Keratinocyte (primary cell): Measurements from ENCODE around the gene MAP3K5. TPM values are rescaled to one million over a fixed set of nuclear protein-coding genes. Genes with fewer than 3 reads are reported as not detected.

Experiments used
- DNase-seq: peaks from one replicate; pipeline ENCODE4 v3.0.0-alpha.2; 2011; ENCODE audit warnings: low read depth, missing footprints, low spot score
- FAIRE-seq: peaks from 2 replicates; lab custom pipeline; 2011; peaks lifted over from hg19 to GRCh38; lab: Jason Lieb, UNC
- H2AFZ ChIP-seq: 2 replicates; pipeline ENCODE4 v1.6.0; 2012; ENCODE audit warnings: low read length, control low read depth, inconsistent platforms; ENCODE audit not compliant: control insufficient read depth
- H3K27ac ChIP-seq: 2 replicates; pipeline ENCODE4 v1.5.1; 2011; ENCODE audit warnings: low read length; ENCODE audit not compliant: control insufficient read depth, insufficient read depth
- H3K27me3 ChIP-seq: 3 replicates; pipeline ENCODE4 v1.6.0; 2011; ENCODE audit warnings: low read length; ENCODE audit not compliant: control insufficient read depth, insufficient read depth; ENCODE audit errors: extremely low read depth
- H3K36me3 ChIP-seq, 2 experiments: 2 replicates in 1 of 2; 3 replicates in 1 of 2; pipeline ENCODE4 v1.5.1; 2011; ENCODE audit warnings: low read length in 2 of 2, mild to moderate bottlenecking in 1 of 2; ENCODE audit not compliant: control insufficient read depth in 2 of 2, insufficient read depth in 2 of 2; ENCODE audit errors: extremely low read depth in 1 of 2
- H3K4me1 ChIP-seq: 3 replicates; pipeline ENCODE4 v1.5.1; 2011; ENCODE audit warnings: low read length; ENCODE audit not compliant: control insufficient read depth, insufficient read depth; ENCODE audit errors: extremely low read depth
- H3K4me2 ChIP-seq: 3 replicates; pipeline ENCODE4 v1.6.0; 2011; ENCODE audit warnings: low read depth, low read length; ENCODE audit not compliant: control insufficient read depth, insufficient read depth; ENCODE audit errors: extremely low read depth
- H3K4me3 ChIP-seq, 3 experiments: fragments of 200-600 bp in 1 of 3; sonication (generic) in 1 of 3; 2 replicates in 2 of 3; 3 replicates in 1 of 3; pipeline ENCODE4 v1.5.1; 2011 to 2016; ENCODE audit warnings: low read length in 3 of 3, mild to moderate bottlenecking in 3 of 3, control low read depth in 2 of 3, inconsistent platforms in 1 of 3, low read depth in 1 of 3, mixed read lengths in 1 of 3, mixed run types in 1 of 3, moderate library complexity in 1 of 3; ENCODE audit not compliant: control insufficient read depth in 2 of 3, insufficient read depth in 2 of 3; ENCODE audit errors: extremely low read depth in 1 of 3
- H3K79me2 ChIP-seq: 2 replicates; pipeline ENCODE4 v1.6.0; 2012; ENCODE audit warnings: low read length; ENCODE audit not compliant: control insufficient read depth, insufficient read depth
- H3K9ac ChIP-seq: 3 replicates; pipeline ENCODE4 v1.6.0; 2011; ENCODE audit warnings: low read length; ENCODE audit not compliant: control insufficient read depth, insufficient read depth; ENCODE audit errors: extremely low read depth
- H3K9me1 ChIP-seq: 3 replicates; pipeline ENCODE4 v1.6.0; 2011; ENCODE audit warnings: low read length; ENCODE audit not compliant: control insufficient read depth, insufficient read depth; ENCODE audit errors: extremely low read depth
- H3K9me3 ChIP-seq: 2 replicates; pipeline ENCODE4 v1.5.1; 2012; ENCODE audit warnings: low read depth, low read length; ENCODE audit not compliant: control insufficient read depth
- H4K20me1 ChIP-seq: 3 replicates; pipeline ENCODE4 v1.6.0; 2011; ENCODE audit warnings: low read length; ENCODE audit not compliant: control insufficient read depth, insufficient read depth; ENCODE audit errors: extremely low read depth
- EZH2 ChIP-seq: IDR thresholded peaks from one replicate; pipeline ENCODE4 v1.6.1; 2012; ENCODE audit warnings: inconsistent platforms, mild to moderate bottlenecking, low read length, moderate library complexity
- dilution Hi-C: fragments of 300-500 bp; cut with MboI; formaldehyde crosslinking; loops from one replicate; pipeline ENCODE4 v1.7.0; 2020; ENCODE audit warnings: low sequenced_read_pairs; ENCODE audit not compliant: extremely low pct_ligation_motif_present
- polyA plus RNA-seq, 5 experiments: library from polyadenylated mRNA; depleted of rRNA in 3 of 5; stranded (reverse) in 3 of 5; stranded (forward) in 1 of 5; unstranded in 1 of 5; fragments of >200 nt; gene quantifications; 1 replicate in 1 of 5; 2 replicates in 3 of 5; 3 replicates in 1 of 5; pipeline versions ENCODE4 v1.2.1 to v1.2.3, GENCODE V29; 2011 to 2012; ENCODE audit warnings: missing spikeins in 2 of 5, low read depth in 1 of 5, low replicate concordance in 1 of 5
- TF ChIP-seq, protein P1 (sequence below), 3 experiments: IDR thresholded peaks in 1 of 3; conservative IDR thresholded peaks in 1 of 3; optimal IDR thresholded peaks in 1 of 3; 2 replicates in 2 of 3; 3 replicates in 1 of 3; pipeline versions ENCODE3 to v1.5.1; 2011; ENCODE audit warnings: low read length in 3 of 3, mild to moderate bottlenecking in 3 of 3, moderate library complexity in 2 of 3, control low read depth in 1 of 3, inconsistent platforms in 1 of 3; ENCODE audit not compliant: insufficient read depth in 2 of 3; ENCODE audit errors: extremely low read depth in 1 of 3

Gene MAP3K5
- polyA plus RNA-seq, 1 donor (not counting 4 experiments of a cell fraction or from before 2014, with no cell fraction given) = 3.4 TPM

DNA sequence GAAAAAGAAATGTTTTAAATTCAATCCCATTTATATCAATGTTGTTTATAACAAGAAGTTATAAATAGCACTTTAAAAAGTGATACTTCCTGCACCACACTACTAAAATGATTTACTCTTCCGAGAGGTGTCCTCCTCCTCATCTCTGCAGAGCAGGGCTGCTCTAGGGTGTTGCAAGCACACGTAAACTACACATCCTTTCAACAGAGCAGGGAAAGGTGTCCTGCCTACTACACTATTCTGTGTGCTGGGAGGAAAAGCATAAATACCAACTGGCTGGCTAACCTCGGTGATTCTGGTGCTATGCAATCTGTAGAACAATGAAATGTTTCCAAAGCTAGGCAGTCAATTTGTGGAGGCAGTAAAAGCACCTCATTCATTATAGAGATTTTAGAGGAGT, 152.6 kb downstream of the MAP3K5 start:
- Histone ChIP-seq H3K4me3 (no peak overlapping the region), H3K36me3 (peaks cover 0 to 2% of the 10 kb centered on the region in 2 experiments), H3K9ac (no peak overlapping the region), H4K20me1 (no peaks in the 10 kb centered on the region), H3K9me1 (no peaks in the 10 kb centered on the region), H3K79me2 (no peaks in the 10 kb centered on the region), H3K4me2 (no peak overlapping the region), H3K27me3 (no peaks in the 10 kb centered on the region), H2AFZ (no peak overlapping the region), H3K9me3 (no peaks in the 10 kb centered on the region), H3K27ac (no peak overlapping the region), H3K4me1 (peaks cover 7% of the 10 kb centered on the region)
- no peak for DNase-seq
- TF ChIP-seq, protein P1, sequence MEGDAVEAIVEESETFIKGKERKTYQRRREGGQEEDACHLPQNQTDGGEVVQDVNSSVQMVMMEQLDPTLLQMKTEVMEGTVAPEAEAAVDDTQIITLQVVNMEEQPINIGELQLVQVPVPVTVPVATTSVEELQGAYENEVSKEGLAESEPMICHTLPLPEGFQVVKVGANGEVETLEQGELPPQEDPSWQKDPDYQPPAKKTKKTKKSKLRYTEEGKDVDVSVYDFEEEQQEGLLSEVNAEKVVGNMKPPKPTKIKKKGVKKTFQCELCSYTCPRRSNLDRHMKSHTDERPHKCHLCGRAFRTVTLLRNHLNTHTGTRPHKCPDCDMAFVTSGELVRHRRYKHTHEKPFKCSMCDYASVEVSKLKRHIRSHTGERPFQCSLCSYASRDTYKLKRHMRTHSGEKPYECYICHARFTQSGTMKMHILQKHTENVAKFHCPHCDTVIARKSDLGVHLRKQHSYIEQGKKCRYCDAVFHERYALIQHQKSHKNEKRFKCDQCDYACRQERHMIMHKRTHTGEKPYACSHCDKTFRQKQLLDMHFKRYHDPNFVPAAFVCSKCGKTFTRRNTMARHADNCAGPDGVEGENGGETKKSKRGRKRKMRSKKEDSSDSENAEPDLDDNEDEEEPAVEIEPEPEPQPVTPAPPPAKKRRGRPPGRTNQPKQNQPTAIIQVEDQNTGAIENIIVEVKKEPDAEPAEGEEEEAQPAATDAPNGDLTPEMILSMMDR (optimal IDR thresholded peaks at IDR 0.05 in 1 of 3, IDR thresholded peaks at IDR 0.05 in 1 of 3, conservative IDR thresholded peaks at IDR 0.05 in 1 of 3; ENCODE audit: extremely low read depth in 1 of 3, insufficient read depth in 2 of 3, low read length in 3 of 3) = no peak
- no peak for TF ChIP-seq EZH2
- FAIRE-seq = no peak
- dilution Hi-C loops = no loop called here

DNA sequence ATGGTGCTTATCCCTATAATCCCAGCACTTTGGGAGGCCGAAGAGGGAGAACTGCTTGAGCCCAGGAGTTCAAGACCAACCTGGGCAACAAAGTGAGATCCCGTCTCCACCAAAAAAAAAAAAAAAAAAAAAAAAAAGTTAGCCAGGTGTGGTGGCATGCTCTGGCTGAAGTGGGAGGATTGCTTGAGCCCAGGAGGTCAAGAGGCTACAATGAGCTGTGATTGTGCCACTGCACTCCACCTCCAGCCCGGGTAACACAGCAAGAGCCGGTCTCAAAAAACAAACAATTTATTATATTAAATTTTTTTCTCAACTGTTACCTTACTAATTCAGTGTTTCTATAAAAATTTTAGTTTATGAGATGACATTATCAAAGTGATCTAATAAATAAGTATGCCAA, 156.7 kb downstream of the MAP3K5 start:
- Histone ChIP-seq H3K9me1 (no peaks in the 10 kb centered on the region), H3K4me2 (no peak overlapping the region), H3K79me2 (no peaks in the 10 kb centered on the region), H2AFZ (no peak overlapping the region), H3K27ac (no peak overlapping the region), H3K9ac (no peak overlapping the region), H4K20me1 (no peaks in the 10 kb centered on the region), H3K36me3 (peaks cover 0 to 2% of the 10 kb centered on the region in 2 experiments), H3K4me3 (no peak overlapping the region), H3K4me1 (no peaks in the 10 kb centered on the region), H3K9me3 (no peaks in the 10 kb centered on the region), H3K27me3 (no peaks in the 10 kb centered on the region)
- dilution Hi-C loops = no loop called here
- DNase-seq (no peak), FAIRE-seq (no peak)
- TF ChIP-seq EZH2 = no peak
- TF ChIP-seq, protein P1 (optimal IDR thresholded peaks at IDR 0.05 in 1 of 3, IDR thresholded peaks at IDR 0.05 in 1 of 3, conservative IDR thresholded peaks at IDR 0.05 in 1 of 3; ENCODE audit: extremely low read depth in 1 of 3, insufficient read depth in 2 of 3, low read length in 3 of 3) = no peak
